ENCODE measurements around the gene ACSM2A.
"Not testable (repeated sequence)": the region's sequence is repeated elsewhere in the genome, so short reads cannot be mapped to it uniquely, and the experiment has no call there.

Gene ACSM2A

DNA sequence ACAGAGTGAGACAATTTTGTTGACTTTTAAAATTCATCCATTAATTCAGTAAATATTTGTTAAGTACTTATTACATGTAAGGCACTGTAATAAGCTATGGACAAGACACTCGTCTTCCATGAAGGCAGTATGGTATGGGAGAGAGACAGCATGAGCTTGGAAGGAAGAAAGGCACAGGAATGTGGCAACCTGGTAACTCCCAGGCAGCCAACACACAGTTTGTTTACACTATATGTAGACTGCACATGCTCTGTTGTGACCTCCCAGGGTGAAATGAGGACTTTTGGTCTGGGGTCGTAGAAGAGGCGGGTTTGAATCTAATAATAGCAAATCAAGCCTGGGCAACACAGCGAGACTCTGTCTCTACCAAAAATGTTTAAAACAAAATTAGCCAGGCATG, 9.0 kb downstream of the ACSM2A start:
- DNase-seq = not testable (repeated sequence)

DNA sequence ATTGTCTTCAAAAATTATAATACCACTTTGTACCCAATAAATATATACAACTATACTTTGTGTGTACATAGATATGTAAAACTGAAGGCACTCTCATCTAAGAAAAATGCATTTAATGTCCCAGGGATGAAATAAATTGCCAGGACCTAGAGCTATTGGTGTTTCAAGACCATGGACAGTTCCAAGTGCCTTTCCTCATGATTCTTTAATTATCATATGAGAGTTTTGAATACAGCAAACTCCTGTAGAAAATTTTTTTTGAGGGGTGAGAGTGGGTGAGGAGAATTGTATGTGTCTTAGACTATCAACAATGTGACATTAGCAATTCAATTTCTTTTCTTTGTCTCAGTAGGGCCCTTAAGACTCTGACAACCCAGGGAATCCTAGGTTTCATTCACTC, 17.6 kb downstream of the ACSM2A start:
- not testable (repeated sequence) for DNase-seq

DNA sequence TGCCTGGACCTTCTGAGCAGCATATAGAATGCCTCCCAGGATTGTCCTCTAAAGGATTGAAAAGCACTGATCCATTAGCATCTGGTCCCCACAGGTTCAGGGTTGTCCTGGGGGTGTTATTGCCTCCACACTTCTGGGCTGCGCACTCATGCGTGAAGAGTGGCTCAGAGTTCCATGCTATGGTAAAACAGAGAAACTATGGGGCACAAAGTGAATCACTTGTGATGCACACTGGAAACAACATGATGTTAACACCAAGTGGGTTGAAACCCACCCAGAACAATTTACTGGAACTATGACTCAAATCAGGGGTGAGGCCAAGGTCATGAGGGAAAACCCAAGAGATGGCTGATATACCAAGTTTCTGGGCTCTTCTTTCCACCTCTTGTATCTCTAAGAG, 18.6 kb downstream of the ACSM2A start:
- DNase-seq = not testable (repeated sequence)

- not testable (repeated sequence) for DNase-seq
Observed at GRCh38 chr16:20470732-20471131, 19.4 kb downstream of the ACSM2A start.

- DNase-seq = not testable (repeated sequence)
Observed at GRCh38 chr16:20477188-20477744, 25.9 kb downstream of the ACSM2A start.

DNA sequence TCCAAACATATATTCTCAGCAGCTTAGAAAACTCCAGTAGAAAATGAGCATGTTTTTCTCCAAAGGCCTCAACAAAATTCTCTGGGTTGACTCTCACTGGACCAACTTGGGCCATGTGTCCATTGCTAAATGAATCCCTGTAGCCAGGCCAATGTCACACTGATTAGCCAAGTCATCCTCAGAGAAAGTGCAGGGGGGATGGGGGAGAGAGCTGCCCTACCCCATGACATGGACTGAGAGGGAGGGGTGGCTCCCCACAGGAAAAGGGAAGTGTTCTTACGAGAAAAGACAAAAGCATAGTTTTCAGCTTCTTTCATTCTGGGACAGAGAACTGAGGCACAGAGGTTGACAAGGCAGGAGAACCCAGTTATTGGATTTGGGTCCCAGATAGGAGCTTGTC, 32.7 kb downstream of the ACSM2A start:
- not testable (repeated sequence) for DNase-seq

- DNase-seq = no peak
Observed at GRCh38 chr16:20484726-20485125, 33.4 kb downstream of the ACSM2A start.

GRCh38 chr16:20485408-20485807, 34.1 kb downstream of the ACSM2A start:
- DNase-seq = no peak

GRCh38 chr16:20490994-20491393, 39.7 kb downstream of the ACSM2A start:
- DNase-seq = not testable (repeated sequence)

GRCh38 chr16:20491448-20491847, 40.1 kb downstream of the ACSM2A start:
- not testable (repeated sequence) for DNase-seq

GRCh38 chr16:20504418-20504817, 53.1 kb downstream of the ACSM2A start:
- no peak for DNase-seq

GRCh38 chr16:20507280-20507679, 56.0 kb downstream of the ACSM2A start:
- DNase-seq = no peak

DNA sequence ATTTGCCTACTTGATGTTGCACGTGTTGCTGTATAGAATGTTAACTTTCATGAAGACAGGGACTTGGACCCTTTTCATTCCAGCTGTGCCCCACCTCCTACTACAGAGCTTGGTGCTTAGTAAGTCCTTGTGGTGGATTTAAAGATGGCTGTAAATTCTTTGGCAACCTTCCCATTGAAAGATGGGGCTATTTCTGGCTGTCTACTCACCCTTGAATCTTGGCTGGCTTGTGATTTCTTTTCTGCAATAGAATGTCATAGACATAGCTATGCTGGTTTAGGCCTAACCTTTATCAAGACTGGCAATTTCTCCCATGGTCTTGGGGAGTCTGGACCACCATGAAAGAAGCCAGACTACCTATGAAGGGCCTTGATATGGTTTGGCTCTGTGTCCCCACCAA, 59.0 kb downstream of the ACSM2A start:
- no peak for DNase-seq

DNA sequence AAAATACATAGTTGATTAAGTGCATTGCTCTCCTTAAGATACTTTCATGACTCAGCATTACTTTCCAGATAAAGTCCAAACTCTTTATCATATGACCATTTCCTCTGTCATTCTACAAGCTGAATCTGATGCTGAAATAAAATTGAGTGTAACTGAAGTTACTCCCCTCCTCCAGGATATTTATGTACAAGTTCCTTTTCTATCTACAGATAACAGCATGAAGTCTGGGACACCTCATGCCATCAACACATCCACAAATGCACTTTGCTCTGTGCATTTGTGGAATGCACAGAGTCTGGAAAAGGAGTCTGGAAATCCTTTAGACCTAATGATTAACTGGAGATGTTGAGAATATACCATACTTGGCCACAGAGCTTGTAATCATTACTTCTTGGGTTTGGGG, 64.4 kb downstream of the ACSM2A start:
- DNase-seq = no peak

GRCh38 chr16:20517149-20517548, 65.8 kb downstream of the ACSM2A start:
- no peak for DNase-seq

- no peak for DNase-seq
Observed at GRCh38 chr16:20519231-20519630, 67.9 kb downstream of the ACSM2A start.

- DNase-seq = no peak
Observed at GRCh38 chr16:20520103-20520502, 68.8 kb downstream of the ACSM2A start.

- DNase-seq = not testable (repeated sequence)
Observed at GRCh38 chr16:20531795-20532194, 80.5 kb downstream of the ACSM2A start.

DNA sequence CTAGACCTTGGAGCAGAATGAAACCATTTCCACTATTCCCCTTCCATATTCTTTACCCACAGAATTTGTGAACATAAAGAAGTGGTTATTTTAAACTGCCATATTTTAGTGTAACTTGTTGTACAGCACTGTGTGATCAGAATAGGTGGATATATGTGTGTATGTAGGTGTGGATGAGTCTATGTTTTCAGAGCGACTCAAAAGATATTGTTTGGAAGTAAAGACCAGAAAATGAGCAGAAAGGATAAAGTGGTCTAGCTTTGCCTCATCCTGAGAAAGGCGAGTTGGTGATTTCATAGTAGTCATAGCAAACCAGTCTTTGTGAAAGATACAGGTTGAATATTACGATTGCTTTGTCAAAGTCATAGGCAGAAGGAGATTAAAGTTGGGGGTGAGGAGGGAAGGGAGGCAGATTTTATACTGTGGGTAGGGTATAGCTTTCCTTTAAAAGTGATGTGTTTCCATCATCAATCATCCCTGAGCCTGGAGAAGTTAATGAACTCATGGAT, 81.0 kb downstream of the ACSM2A start:
- DNase-seq = not testable (repeated sequence)

GRCh38 chr16:20536669-20537068, 85.3 kb downstream of the ACSM2A start:
- not testable (repeated sequence) for DNase-seq

Measured in stimulated activated naive CD4-positive, alpha-beta T cell treated with Interleukin-2 at 50 U/mL for 16 hours (primary cell).